IPS-15b (cell line): ENCODE results near the gene KLHL30.

Source experiments
- H3K27me3 ChIP-seq: one replicate; pipeline ENCODE4 v1.6.1; 2013; ENCODE audit warnings: low read length; ENCODE audit not compliant: control insufficient read depth, insufficient read depth
- H3K36me3 ChIP-seq: one replicate; pipeline ENCODE4 v1.6.1; 2013; ENCODE audit warnings: low read length; ENCODE audit not compliant: control insufficient read depth, insufficient read depth
- H3K4me1 ChIP-seq: one replicate; pipeline ENCODE4 v1.6.1; 2013; ENCODE audit warnings: mild to moderate bottlenecking, low read length; ENCODE audit not compliant: control insufficient read depth, insufficient read depth
- H3K4me3 ChIP-seq: one replicate; pipeline ENCODE4 v1.5.1; 2013; ENCODE audit warnings: low read depth, low read length
- H3K9ac ChIP-seq: one replicate; pipeline ENCODE4 v1.6.1; 2013; ENCODE audit warnings: low read depth, mild to moderate bottlenecking, low read length
- H3K9me3 ChIP-seq: one replicate; pipeline ENCODE4 v1.6.1; 2013; ENCODE audit warnings: mild to moderate bottlenecking, low read length; ENCODE audit not compliant: control insufficient read depth, insufficient read depth

Gene KLHL30

GRCh38 chr2:238160206-238161129 is 22.0 kb downstream of the KLHL30 start:
- Histone ChIP-seq H3K4me1 (no peaks in the 10 kb centered on the region), H3K36me3 (no peaks in the 10 kb centered on the region), H3K4me3 (no peak overlapping the region), H3K27me3 (peaks cover 43% of the 10 kb centered on the region), H3K9me3 (no peaks in the 10 kb centered on the region), H3K9ac (no peak overlapping the region)

GRCh38 chr2:238161291-238162051 is 23.0 kb downstream of the KLHL30 start:
- Histone ChIP-seq H3K4me1 (no peaks in the 10 kb centered on the region), H3K9me3 (no peaks in the 10 kb centered on the region), H3K27me3 (peaks cover 43% of the 10 kb centered on the region), H3K9ac (no peak overlapping the region), H3K36me3 (no peaks in the 10 kb centered on the region), H3K4me3 (no peak overlapping the region)

GRCh38 chr2:238162251-238162845 is 23.9 kb downstream of the KLHL30 start:
- Histone ChIP-seq H3K9me3 (no peaks in the 10 kb centered on the region), H3K4me1 (no peaks in the 10 kb centered on the region), H3K4me3 (no peak overlapping the region)

GRCh38 chr2:238162846-238163441 is 24.5 kb downstream of the KLHL30 start:
- H3K4me3 ChIP-seq, result peak overlapping the region; percentile 30
- no peaks in the 10 kb centered on the region for H3K4me1 ChIP-seq
- no peaks in the 10 kb centered on the region for H3K36me3 ChIP-seq
- peaks cover 38% of the 10 kb centered on the region for H3K27me3 ChIP-seq
- H3K9ac ChIP-seq, result no peak overlapping the region
- no peaks in the 10 kb centered on the region for H3K9me3 ChIP-seq

More at GRCh38 chr2:238162251-238162845, 23.9 kb downstream of the KLHL30 start:
- H3K27me3 ChIP-seq, result peaks cover 42% of the 10 kb centered on the region
- H3K36me3 ChIP-seq, result no peaks in the 10 kb centered on the region
- no peak overlapping the region for H3K9ac ChIP-seq

GRCh38 chr2:238163481-238164198 is 25.2 kb downstream of the KLHL30 start:
- Histone ChIP-seq H3K9me3 (no peaks in the 10 kb centered on the region), H3K27me3 (peaks cover 38% of the 10 kb centered on the region), H3K4me3 (peak overlapping the region; percentile 30), H3K9ac (no peak overlapping the region), H3K4me1 (no peaks in the 10 kb centered on the region), H3K36me3 (peaks cover 2% of the 10 kb centered on the region)

- no peaks in the 10 kb centered on the region for H3K4me1 ChIP-seq
- no peak overlapping the region for H3K9ac ChIP-seq
- H3K36me3 ChIP-seq, result peaks cover 2% of the 10 kb centered on the region
- no peak overlapping the region for H3K4me3 ChIP-seq
- peaks cover 30% of the 10 kb centered on the region for H3K27me3 ChIP-seq
- no peaks in the 10 kb centered on the region for H3K9me3 ChIP-seq
Observed at GRCh38 chr2:238164906-238165287, 26.4 kb downstream of the KLHL30 start.

GRCh38 chr2:238165288-238165921 is 26.9 kb downstream of the KLHL30 start:
- Histone ChIP-seq H3K4me1 (no peaks in the 10 kb centered on the region), H3K27me3 (peaks cover 28% of the 10 kb centered on the region), H3K9ac (no peak overlapping the region), H3K4me3 (no peak overlapping the region), H3K36me3 (peaks cover 2% of the 10 kb centered on the region), H3K9me3 (no peaks in the 10 kb centered on the region)

GRCh38 chr2:238166391-238167343 is 28.2 kb downstream of the KLHL30 start:
- Histone ChIP-seq H3K4me1 (no peaks in the 10 kb centered on the region), H3K9ac (no peak overlapping the region), H3K27me3 (peaks cover 24% of the 10 kb centered on the region), H3K36me3 (peaks cover 2% of the 10 kb centered on the region), H3K9me3 (no peaks in the 10 kb centered on the region), H3K4me3 (no peak overlapping the region)

- Histone ChIP-seq H3K4me1 (no peaks in the 10 kb centered on the region), H3K9me3 (no peaks in the 10 kb centered on the region), H3K36me3 (peaks cover 4% of the 10 kb centered on the region), H3K27me3 (peaks cover 23% of the 10 kb centered on the region), H3K9ac (no peak overlapping the region), H3K4me3 (no peak overlapping the region)
Observed at GRCh38 chr2:238167344-238167715, 28.9 kb downstream of the KLHL30 start.

- H3K36me3 ChIP-seq, result peaks cover 9% of the 10 kb centered on the region
- no peaks in the 10 kb centered on the region for H3K4me1 ChIP-seq
- H3K4me3 ChIP-seq, result no peak overlapping the region
- H3K9me3 ChIP-seq, result no peaks in the 10 kb centered on the region
- peaks cover 19% of the 10 kb centered on the region for H3K27me3 ChIP-seq
- H3K9ac ChIP-seq, result no peak overlapping the region
Observed at GRCh38 chr2:238167761-238168160, 29.3 kb downstream of the KLHL30 start.
